ENCODE data around the gene SFR1. TPM values are rescaled to one million over a fixed set of nuclear protein-coding genes. Genes with fewer than 3 reads are reported as not detected.

SFR1 gene
- total RNA-seq, 1 experiment from 2014 or later = 9.9 TPM

DNA sequence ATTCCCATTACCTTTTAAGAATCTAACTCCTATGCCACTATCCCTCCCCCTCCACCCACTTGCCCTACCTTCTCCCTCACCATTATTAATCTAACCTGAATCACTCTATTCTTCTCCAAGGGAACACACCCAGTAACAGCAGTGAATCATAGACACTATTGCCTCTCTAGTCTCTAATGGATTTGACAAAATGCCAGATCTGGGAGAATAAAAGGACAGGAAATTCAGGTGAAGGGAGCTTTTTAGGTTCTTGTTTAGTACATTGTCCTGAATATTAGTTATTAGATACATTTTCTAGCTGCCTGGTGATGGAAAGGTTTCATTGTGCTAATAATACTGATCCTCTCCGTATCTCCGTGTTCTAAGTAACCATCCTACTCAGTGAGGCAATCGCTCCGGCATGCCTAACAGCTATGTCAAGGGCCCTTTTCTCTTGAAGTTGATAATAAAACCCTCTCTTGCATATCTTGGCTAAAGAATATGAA is 4.1 kb upstream of the SFR1 start:
- Mint-ChIP-seq H3K9me3 (no peaks in the 10 kb centered on the region), H3K27ac (no peak overlapping the region), H3K27me3 (ENCODE audit: low read depth) (no peaks in the 10 kb centered on the region), H3K4me1 (peaks cover 19% of the 10 kb centered on the region), H3K4me3 (no peak overlapping the region), H3K36me3 (no peaks in the 10 kb centered on the region)
- TF ChIP-seq, protein P1, sequence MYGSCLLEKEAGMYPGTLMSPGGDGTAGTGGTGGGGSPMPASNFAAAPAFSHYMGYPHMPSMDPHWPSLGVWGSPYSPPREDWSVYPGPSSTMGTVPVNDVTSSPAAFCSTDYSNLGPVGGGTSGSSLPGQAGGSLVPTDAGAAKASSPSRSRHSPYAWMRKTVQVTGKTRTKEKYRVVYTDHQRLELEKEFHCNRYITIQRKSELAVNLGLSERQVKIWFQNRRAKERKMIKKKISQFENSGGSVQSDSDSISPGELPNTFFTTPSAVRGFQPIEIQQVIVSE (CRISPR knock-in tag; IDR thresholded peaks at IDR 0.05; ENCODE audit: borderline replicate concordance) = no peak
- TF ChIP-seq, protein P2, sequence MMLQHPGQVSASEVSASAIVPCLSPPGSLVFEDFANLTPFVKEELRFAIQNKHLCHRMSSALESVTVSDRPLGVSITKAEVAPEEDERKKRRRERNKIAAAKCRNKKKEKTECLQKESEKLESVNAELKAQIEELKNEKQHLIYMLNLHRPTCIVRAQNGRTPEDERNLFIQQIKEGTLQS (CRISPR knock-in tag; conservative IDR thresholded peaks at IDR 0.05) = no peak
- no peak for TF ChIP-seq JAZF1 (CRISPR knock-in tag; IDR thresholded peaks at IDR 0.05)
- TF ChIP-seq, protein P3, sequence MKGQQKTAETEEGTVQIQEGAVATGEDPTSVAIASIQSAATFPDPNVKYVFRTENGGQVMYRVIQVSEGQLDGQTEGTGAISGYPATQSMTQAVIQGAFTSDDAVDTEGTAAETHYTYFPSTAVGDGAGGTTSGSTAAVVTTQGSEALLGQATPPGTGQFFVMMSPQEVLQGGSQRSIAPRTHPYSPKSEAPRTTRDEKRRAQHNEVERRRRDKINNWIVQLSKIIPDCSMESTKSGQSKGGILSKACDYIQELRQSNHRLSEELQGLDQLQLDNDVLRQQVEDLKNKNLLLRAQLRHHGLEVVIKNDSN (CRISPR knock-in tag; IDR thresholded peaks at IDR 0.05) = no peak
- TF ChIP-seq, protein P4, sequence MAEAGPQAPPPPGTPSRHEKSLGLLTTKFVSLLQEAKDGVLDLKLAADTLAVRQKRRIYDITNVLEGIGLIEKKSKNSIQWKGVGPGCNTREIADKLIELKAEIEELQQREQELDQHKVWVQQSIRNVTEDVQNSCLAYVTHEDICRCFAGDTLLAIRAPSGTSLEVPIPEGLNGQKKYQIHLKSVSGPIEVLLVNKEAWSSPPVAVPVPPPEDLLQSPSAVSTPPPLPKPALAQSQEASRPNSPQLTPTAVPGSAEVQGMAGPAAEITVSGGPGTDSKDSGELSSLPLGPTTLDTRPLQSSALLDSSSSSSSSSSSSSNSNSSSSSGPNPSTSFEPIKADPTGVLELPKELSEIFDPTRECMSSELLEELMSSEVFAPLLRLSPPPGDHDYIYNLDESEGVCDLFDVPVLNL (CRISPR knock-in tag; IDR thresholded peaks at IDR 0.05; ENCODE audit: borderline replicate concordance, low read depth) = no peak
- no peak for TF ChIP-seq PRRX2 (CRISPR knock-in tag; IDR thresholded peaks at IDR 0.05)
- TF ChIP-seq SOX15 (CRISPR knock-in tag; IDR thresholded peaks at IDR 0.05) = no peak
- TF ChIP-seq TCF7 (CRISPR knock-in tag; IDR thresholded peaks at IDR 0.05; ENCODE audit: low read depth) = no peak
- TF ChIP-seq, protein P5, sequence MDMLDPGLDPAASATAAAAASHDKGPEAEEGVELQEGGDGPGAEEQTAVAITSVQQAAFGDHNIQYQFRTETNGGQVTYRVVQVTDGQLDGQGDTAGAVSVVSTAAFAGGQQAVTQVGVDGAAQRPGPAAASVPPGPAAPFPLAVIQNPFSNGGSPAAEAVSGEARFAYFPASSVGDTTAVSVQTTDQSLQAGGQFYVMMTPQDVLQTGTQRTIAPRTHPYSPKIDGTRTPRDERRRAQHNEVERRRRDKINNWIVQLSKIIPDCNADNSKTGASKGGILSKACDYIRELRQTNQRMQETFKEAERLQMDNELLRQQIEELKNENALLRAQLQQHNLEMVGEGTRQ (CRISPR knock-in tag; IDR thresholded peaks at IDR 0.05) = no peak
- TF ChIP-seq ZNF263 (CRISPR knock-in tag; IDR thresholded peaks at IDR 0.05; ENCODE audit: low read depth) = no peak
- no peak for TF ChIP-seq GTF2I (CRISPR knock-in tag; conservative IDR thresholded peaks at IDR 0.05)
- no peak for TF ChIP-seq GABPB1 (CRISPR knock-in tag; IDR thresholded peaks at IDR 0.05)
- TF ChIP-seq, protein P6, sequence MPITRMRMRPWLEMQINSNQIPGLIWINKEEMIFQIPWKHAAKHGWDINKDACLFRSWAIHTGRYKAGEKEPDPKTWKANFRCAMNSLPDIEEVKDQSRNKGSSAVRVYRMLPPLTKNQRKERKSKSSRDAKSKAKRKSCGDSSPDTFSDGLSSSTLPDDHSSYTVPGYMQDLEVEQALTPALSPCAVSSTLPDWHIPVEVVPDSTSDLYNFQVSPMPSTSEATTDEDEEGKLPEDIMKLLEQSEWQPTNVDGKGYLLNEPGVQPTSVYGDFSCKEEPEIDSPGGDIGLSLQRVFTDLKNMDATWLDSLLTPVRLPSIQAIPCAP (CRISPR knock-in tag; IDR thresholded peaks at IDR 0.05) = no peak
- no peak for TF ChIP-seq ZNF121 (CRISPR knock-in tag; IDR thresholded peaks at IDR 0.05)
- TF ChIP-seq, protein P7, sequence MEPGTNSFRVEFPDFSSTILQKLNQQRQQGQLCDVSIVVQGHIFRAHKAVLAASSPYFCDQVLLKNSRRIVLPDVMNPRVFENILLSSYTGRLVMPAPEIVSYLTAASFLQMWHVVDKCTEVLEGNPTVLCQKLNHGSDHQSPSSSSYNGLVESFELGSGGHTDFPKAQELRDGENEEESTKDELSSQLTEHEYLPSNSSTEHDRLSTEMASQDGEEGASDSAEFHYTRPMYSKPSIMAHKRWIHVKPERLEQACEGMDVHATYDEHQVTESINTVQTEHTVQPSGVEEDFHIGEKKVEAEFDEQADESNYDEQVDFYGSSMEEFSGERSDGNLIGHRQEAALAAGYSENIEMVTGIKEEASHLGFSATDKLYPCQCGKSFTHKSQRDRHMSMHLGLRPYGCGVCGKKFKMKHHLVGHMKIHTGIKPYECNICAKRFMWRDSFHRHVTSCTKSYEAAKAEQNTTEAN (CRISPR knock-in tag; IDR thresholded peaks at IDR 0.05) = no peak
- TF ChIP-seq ELF4 (CRISPR knock-in tag; IDR thresholded peaks at IDR 0.05; ENCODE audit: low read depth) = no peak
- no peak for TF ChIP-seq SMAD4 (CRISPR knock-in tag; IDR thresholded peaks at IDR 0.05)
- POLR2A ChIA-PET = no interaction called here
- DNase-seq (ENCODE audit: low spot score) (no peak), ATAC-seq (no peak)
- CTCF ChIA-PET = no interaction called here

DNA sequence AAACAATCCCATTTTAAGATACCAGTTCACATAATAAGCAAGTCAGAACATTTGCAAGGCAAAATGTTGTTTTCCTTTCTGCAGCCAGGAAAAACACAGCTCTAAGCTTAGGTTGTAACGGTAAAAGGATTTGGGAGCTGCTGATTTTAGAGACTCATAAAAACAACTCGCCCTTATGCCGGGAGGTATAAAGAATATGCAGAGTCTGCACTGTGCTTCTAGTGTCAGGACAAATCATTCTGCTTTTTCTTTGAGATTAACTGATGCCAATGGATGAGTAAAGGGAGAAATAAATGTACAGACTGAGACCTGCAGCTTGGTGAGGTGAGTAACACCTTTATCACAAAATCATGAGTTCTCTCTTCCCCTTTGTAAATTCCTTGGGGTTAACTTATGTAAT is 2.0 kb upstream of the SFR1 start:
- H3K27ac Mint-ChIP-seq = peak overlapping the region; percentile 39; the same call in 1 of the 2 replicates
- no peaks in the 10 kb centered on the region for H3K9me3 Mint-ChIP-seq
- DNase-seq (ENCODE audit: low spot score) = no peak
- H3K4me3 Mint-ChIP-seq = peak overlapping the region; percentile 92
- ChIA-PET POLR2A (no interaction called here), CTCF (interaction anchor here (1.5 to 2.7 kb wide), 2 partner anchors 61 to 172 kb away, joined by 4 to 35 read pairs; no protein-coding TSS in a partner anchor)
- no peaks in the 10 kb centered on the region for H3K27me3 Mint-ChIP-seq (ENCODE audit: low read depth)
- H3K36me3 Mint-ChIP-seq = no peaks in the 10 kb centered on the region; the same call in 1 of the 2 replicates
- TF ChIP-seq ZNF138 (CRISPR knock-in tag; conservative IDR thresholded peaks at IDR 0.05) (no peak), ETV6 (CRISPR knock-in tag; IDR thresholded peaks at IDR 0.05) (no peak)
- ATAC-seq = no peak
- H3K4me1 Mint-ChIP-seq = peaks cover 29% of the 10 kb centered on the region

Data from WTC11 (cell line).